Neural cell (in vitro differentiated cells): ENCODE measurements around the gene REG3A.

Source experiments
- CTCF ChIP-seq: fragments of 450-650 bp; IDR thresholded peaks from 2 replicates; pipeline ENCODE4 v1.5.1; 2014; ENCODE audit warnings: antibody characterized with exemption, mild to moderate bottlenecking, moderate library complexity; ENCODE audit not compliant: poor library complexity, severe bottlenecking
- EP300 ChIP-seq: fragments of 450-650 bp; conservative IDR thresholded peaks from 2 replicates; pipeline ENCODE4 v1.6.1; 2014; ENCODE audit warnings: antibody characterized with exemption, mild to moderate bottlenecking, moderate library complexity; ENCODE audit not compliant: poor library complexity, severe bottlenecking
- EZH2 ChIP-seq: fragments of 200-600, 300-800 bp; shearing (Covaris generic), sonication (generic); IDR thresholded peaks from 2 replicates; pipeline ENCODE4 v1.6.1; 2014; ENCODE audit warnings: antibody characterized with exemption, low read length, borderline replicate concordance, mild to moderate bottlenecking; ENCODE audit not compliant: insufficient read depth, poor library complexity, severe bottlenecking
- POLR2AphosphoS5 ChIP-seq: IDR thresholded peaks from 2 replicates; pipeline ENCODE4 v1.6.1; 2012
- SMC3 ChIP-seq: fragments of 450-650 bp; conservative IDR thresholded peaks from 2 replicates; pipeline ENCODE4 v1.6.1; 2014; ENCODE audit warnings: antibody characterized with exemption, mild to moderate bottlenecking, moderate library complexity; ENCODE audit not compliant: poor library complexity

DNA sequence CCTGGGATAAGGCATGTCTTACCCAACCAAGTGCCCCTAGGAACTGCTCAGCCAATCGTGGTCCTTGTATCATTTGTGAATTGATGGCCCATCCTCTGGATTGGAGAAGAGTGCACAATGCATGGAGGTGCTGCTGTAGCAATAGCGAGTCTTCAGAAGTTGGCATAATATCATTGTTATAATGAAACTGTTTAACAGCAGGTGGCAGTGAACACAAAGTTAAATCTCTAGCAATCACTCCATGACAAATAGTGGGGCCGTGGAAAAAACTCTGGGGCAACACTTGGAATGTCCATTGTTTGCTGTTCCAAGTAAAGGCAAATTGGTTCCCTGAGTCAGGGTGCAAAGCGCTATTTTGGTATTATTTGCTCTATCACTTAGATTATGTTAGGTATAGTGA is 27.9 kb downstream of the REG3A start:
- no peak for TF ChIP-seq CTCF
- TF ChIP-seq EP300: no peak
- no peak for TF ChIP-seq POLR2AphosphoS5
- no peak for TF ChIP-seq EZH2
- no peak for TF ChIP-seq SMC3
